ENCODE results near the gene SLC23A2.
A peak's percentile ranks its signal among the peaks of the same experiment; 100 is the strongest.

Gene SLC23A2

DNA sequence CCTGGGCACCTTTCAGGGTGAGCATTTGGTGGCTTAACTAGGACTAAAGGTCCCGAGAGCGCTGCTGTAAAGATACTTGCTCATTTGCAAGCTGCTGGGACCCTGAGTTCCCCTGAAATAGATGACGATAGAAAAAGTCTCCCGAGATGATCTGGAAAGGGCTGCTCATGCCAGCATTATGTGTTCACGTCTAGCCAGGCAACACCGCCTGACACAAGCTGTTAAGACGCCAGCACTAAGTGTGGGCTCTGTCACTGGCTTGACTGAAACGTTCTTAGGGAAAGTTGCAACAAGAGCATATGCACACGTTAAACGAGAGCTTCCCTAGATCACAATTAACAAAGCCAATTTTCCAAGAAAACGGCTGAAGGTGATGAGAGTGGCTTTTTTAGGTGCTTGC, 113.7 kb downstream of the SLC23A2 start:
- DNase-seq (ENCODE audit: low read depth), result no peak
- TF ChIP-seq MYC (IDR thresholded peaks at IDR 0.05; ENCODE audit: low read depth, low read length) (no peak), CTCF (IDR thresholded peaks at IDR 0.05; ENCODE audit: low read depth, low read length) (no peak)
- H3K4me3 ChIP-seq (ENCODE audit: low read depth, low read length), result no peak overlapping the region

GRCh38 chr20:4886771-4887527, 114.4 kb downstream of the SLC23A2 start:
- peak; percentile 29 for DNase-seq (ENCODE audit: low read depth)
- no peak for TF ChIP-seq POLR2A (IDR thresholded peaks at IDR 0.05; ENCODE audit: extremely low read depth, insufficient read length)
- TF ChIP-seq, protein P1, sequence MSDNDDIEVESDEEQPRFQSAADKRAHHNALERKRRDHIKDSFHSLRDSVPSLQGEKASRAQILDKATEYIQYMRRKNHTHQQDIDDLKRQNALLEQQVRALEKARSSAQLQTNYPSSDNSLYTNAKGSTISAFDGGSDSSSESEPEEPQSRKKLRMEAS (IDR thresholded peaks at IDR 0.05; ENCODE audit: low read depth, low read length), result no peak
- H3K4me3 ChIP-seq (ENCODE audit: low read depth, low read length), result no peak overlapping the region

GRCh38 chr20:4885877-4886276, 115.4 kb downstream of the SLC23A2 start:
- TF ChIP-seq CTCF (IDR thresholded peaks at IDR 0.05; ENCODE audit: low read depth, low read length), result no peak
- no peak for TF ChIP-seq POLR2A (IDR thresholded peaks at IDR 0.05; ENCODE audit: extremely low read depth, insufficient read length)
- TF ChIP-seq, protein P1 (IDR thresholded peaks at IDR 0.05; ENCODE audit: low read depth, low read length), result no peak
- no peak for TF ChIP-seq MYC (IDR thresholded peaks at IDR 0.05; ENCODE audit: low read depth, low read length)
- peak; percentile 25 for DNase-seq (ENCODE audit: low read depth)
- H3K4me3 ChIP-seq (ENCODE audit: low read depth, low read length), result no peak overlapping the region

- TF ChIP-seq POLR2A (IDR thresholded peaks at IDR 0.05; ENCODE audit: extremely low read depth, insufficient read length) (no peak), CTCF (IDR thresholded peaks at IDR 0.05; ENCODE audit: low read depth, low read length) (no peak), MYC (IDR thresholded peaks at IDR 0.05; ENCODE audit: low read depth, low read length) (no peak)
- TF ChIP-seq, protein P1 (IDR thresholded peaks at IDR 0.05; ENCODE audit: low read depth, low read length), result no peak
- no peak overlapping the region for H3K4me3 ChIP-seq (ENCODE audit: low read depth, low read length)
- DNase-seq (ENCODE audit: low read depth), result no peak
Observed at GRCh38 chr20:4883546-4883945, 117.8 kb downstream of the SLC23A2 start.

DNA sequence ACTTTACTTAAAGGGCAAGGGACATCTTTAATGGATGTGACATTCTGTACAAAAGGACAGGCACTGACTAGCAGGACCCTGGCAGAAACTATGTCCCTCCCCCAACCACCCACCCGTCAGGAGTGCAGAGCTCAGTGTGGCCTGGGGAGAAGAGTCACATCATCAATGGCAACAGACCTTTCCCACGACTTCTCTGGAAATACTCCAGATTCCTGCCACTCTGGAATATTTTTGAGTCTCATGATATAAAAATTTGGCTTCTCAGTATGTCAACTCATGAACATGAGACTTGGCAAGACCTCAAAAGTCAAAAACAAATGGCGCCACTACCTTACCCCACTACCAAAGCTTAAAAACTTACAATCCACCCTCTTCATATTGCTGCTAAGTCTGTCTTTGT, 118.3 kb downstream of the SLC23A2 start:
- TF ChIP-seq, protein P1 (IDR thresholded peaks at IDR 0.05; ENCODE audit: low read depth, low read length), result no peak
- TF ChIP-seq MYC (IDR thresholded peaks at IDR 0.05; ENCODE audit: low read depth, low read length) (no peak), POLR2A (IDR thresholded peaks at IDR 0.05; ENCODE audit: extremely low read depth, insufficient read length) (no peak), CTCF (IDR thresholded peaks at IDR 0.05; ENCODE audit: low read depth, low read length) (no peak)
- no peak for DNase-seq (ENCODE audit: low read depth)
- H3K4me3 ChIP-seq (ENCODE audit: low read depth, low read length), result no peak overlapping the region

DNA sequence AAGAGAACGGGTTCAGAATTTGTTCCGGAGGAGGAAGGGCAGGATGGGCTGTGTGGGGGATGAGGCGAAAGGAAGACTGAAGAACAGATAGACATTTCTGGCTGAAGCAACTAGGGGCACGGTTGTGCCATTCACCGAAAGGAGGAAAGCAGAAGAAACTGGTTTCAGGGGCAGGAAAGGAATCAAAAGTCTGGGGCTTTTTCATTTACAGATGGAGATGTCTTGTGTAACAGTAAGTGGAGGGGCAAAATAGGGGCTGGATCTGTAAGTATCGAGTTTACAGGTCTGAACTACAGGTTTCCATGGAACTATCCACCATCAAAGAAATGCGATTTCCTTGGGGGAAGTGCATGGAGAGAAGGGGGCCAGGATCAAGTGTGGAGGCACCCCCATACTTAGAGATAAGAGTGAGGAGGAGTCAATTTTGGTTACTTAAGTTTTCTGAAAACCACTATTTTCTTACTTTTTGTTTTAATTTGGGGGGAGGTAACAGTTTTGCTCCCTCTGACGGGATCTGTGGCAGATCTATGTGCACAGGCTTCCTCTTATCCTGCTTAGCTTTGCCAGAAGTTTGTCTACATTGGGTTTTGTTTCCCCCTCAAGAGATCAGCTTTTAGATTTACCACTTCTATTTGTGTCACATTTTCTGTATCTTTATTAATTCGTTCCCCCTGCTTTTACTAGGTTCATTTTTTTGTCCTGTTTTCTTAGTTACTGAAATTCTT, 120.1 kb downstream of the SLC23A2 start:
- no peak for DNase-seq (ENCODE audit: low read depth)
- no peak overlapping the region for H3K4me3 ChIP-seq (ENCODE audit: low read depth, low read length)
- TF ChIP-seq MYC (IDR thresholded peaks at IDR 0.05; ENCODE audit: low read depth, low read length) (no peak), POLR2A (IDR thresholded peaks at IDR 0.05; ENCODE audit: extremely low read depth, insufficient read length) (no peak), CTCF (IDR thresholded peaks at IDR 0.05; ENCODE audit: low read depth, low read length) (no peak)
- TF ChIP-seq, protein P1 (IDR thresholded peaks at IDR 0.05; ENCODE audit: low read depth, low read length), result no peak

All from NB4 (cell line).